ENCODE data around the gene SAMD10.
"Not testable (repeated sequence)": the region's sequence is repeated elsewhere in the genome, so short reads cannot be mapped to it uniquely, and the experiment has no call there.

Gene SAMD10

GRCh38 chr20:64000906-64001305, 21.5 kb upstream of the SAMD10 start:
- DNase-seq, result no peak

- DNase-seq, result no peak
Measured at GRCh38 chr20:63982937-63983336, 3.5 kb upstream of the SAMD10 start.

- DNase-seq, result peak; percentile 87
Measured at GRCh38 chr20:63980806-63981728, 1.6 kb upstream of the SAMD10 start, which contains the start of gene PRPF6. PRPF6 (plus strand) TSS chr20:63981132; CDS start chr20:63981246, 114 bp downstream.

GRCh38 chr20:63980317-63980805, 919 bp upstream of the SAMD10 start:
- no peak for DNase-seq

GRCh38 chr20:63979229-63979556, 249 bp downstream of the SAMD10 start:
- DNase-seq, result no peak

GRCh38 chr20:63978319-63979228, 868 bp downstream of the SAMD10 start:
- no peak for DNase-seq

- no peak for DNase-seq
Measured at GRCh38 chr20:63977739-63978276, 1.6 kb downstream of the SAMD10 start.

GRCh38 chr20:63976980-63977738, 2.3 kb downstream of the SAMD10 start:
- no peak for DNase-seq

- not testable (repeated sequence) for DNase-seq
Measured at GRCh38 chr20:63976511-63976910, 2.9 kb downstream of the SAMD10 start.

- DNase-seq, result no peak
Measured at GRCh38 chr20:63974402-63975200, 4.8 kb downstream of the SAMD10 start.

GRCh38 chr20:63973636-63974401, 5.6 kb downstream of the SAMD10 start:
- peak; percentile 68 for DNase-seq

GRCh38 chr20:63973160-63973479, 6.3 kb downstream of the SAMD10 start:
- no peak for DNase-seq

GRCh38 chr20:63972312-63973159, 6.9 kb downstream of the SAMD10 start:
- no peak for DNase-seq

GRCh38 chr20:63971960-63972311, 7.5 kb downstream of the SAMD10 start:
- DNase-seq, result not testable (repeated sequence)

GRCh38 chr20:63970714-63971431, 8.6 kb downstream of the SAMD10 start:
- no peak for DNase-seq

GRCh38 chr20:63969838-63970713, 9.4 kb downstream of the SAMD10 start, which contains the start of gene ZNF512B:
ZNF512B (minus strand) TSS chr20:63969930; CDS start chr20:63967950, 1,980 bp downstream.
- peak; percentile 30 for DNase-seq

- no peak for DNase-seq
Measured at GRCh38 chr20:63968928-63969760, 10.3 kb downstream of the SAMD10 start.

Measured in kidney glomerular epithelial cell (primary cell).